Fibroblast of skin of abdomen (primary cell): Measurements from ENCODE around the gene KERA.
A peak's percentile ranks its signal among the peaks of the same experiment; 100 is the strongest.

Experiments
- DNase-seq: peaks from one replicate; pipeline ENCODE4 v3.0.0-alpha.2; 2013

KERA gene

GRCh38 chr12:91072931-91073330 is 15.1 kb upstream of the KERA start:
- no peak for DNase-seq

- DNase-seq, result no peak
These were observed 13.1 kb upstream of the KERA start for GRCh38 chr12:91070936-91071335.

- DNase-seq, result no peak
These were observed 7.6 kb upstream of the KERA start for GRCh38 chr12:91065396-91065795.

GRCh38 chr12:91064640-91065039 is 6.8 kb upstream of the KERA start:
- no peak for DNase-seq

DNA sequence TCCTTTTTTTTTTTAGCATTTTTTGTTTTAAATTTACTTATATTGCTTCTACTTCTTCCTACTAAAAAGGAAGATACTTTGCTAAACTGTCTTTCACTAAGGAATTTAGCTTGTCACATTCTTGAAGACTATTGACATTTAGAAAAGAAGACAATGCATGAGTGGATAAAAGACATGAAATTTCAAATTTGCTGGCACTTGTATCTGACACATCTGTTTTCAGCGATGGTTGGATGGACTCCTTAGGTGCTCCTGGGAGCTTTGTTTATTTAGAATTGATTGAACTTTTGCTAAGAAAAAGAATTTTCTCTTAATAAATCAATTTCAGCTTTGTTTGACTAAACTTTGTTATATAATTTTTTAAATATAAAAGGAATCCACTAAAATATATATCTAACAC is 3.3 kb upstream of the KERA start:
- DNase-seq, result no peak

DNA sequence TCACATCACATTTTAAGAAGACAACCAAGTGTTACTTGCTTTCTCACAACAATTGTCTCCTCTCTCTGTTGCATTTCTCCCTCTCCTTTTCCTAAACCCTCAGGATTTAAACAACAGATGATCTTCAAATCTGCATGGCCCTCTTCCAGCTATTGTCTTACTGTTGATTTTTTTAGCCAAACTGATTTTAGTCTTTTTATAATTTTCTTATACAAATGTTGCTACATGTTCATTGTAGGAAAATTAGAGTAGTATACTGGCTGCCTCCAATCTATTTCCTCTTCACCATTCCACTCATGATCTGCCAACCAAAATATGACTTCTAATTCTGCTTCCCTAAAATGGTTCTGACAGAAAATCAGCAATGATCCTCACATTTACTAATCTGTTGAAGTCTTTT is 1.4 kb upstream of the KERA start:
- DNase-seq, result no peak

GRCh38 chr12:91058786-91059185 is 962 bp upstream of the KERA start:
- DNase-seq, result no peak

DNA sequence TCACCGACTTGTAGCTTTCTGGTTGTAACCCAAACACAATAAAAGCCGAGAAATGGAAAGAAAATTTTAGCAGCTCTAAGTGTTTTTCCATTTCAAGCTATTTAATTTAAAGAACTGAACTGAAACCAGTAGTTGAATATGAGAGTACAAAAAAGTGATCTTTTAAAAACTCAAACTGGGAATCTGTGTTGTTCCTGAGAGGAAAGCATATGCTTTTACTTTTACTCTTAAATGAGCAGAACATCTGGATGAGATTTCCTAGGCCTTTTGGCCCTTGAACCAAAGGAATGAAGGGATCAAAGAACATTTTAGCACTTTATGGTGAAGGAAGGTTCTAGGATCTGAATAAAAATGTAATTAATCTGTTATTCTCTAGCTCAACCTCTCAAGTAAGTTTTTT is 1.3 kb downstream of the KERA start:
- no peak for DNase-seq

- DNase-seq, result peak; percentile 32
These were observed 1.8 kb downstream of the KERA start for GRCh38 chr12:91055976-91056375.

GRCh38 chr12:91053951-91054715 is 3.7 kb downstream of the KERA start:
- peak; percentile 84 for DNase-seq

DNA sequence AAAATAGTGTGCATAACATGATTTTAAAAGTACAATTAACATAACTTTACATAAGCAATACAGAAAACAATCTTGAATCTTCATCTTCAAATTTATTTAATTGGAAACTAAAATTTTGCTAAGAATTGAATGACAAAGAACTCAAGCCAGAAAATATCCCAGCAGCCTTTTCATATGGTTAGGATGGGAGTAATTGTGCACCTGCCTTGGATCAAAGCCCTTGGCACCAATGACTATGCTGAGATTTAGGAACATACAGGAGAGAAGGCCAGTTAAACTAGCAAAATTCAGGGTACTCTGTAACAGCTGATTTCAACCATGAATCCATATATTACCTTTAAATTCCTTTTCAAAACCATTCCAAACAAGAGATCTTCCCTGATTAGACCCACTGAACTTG is 5.8 kb downstream of the KERA start:
- DNase-seq, result no peak

DNA sequence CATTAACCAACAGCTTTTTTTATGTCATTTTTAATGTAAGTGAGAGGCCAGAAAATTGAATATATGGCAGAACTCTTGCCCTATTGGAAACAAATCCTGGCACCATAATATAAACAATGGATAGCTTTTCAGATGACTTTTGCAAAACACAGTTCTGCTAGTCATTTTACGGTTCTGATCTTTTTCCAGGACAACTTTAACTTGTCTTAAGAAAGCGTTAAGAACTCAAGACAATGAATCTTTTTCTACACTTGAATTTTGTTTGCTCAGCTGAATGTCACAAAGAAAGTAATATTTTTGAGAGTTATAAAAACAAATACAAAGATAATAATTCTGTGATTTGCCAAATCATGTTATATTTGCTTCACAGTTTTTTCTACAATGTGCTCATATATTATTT is 13.2 kb downstream of the KERA start:
- no peak for DNase-seq

DNA sequence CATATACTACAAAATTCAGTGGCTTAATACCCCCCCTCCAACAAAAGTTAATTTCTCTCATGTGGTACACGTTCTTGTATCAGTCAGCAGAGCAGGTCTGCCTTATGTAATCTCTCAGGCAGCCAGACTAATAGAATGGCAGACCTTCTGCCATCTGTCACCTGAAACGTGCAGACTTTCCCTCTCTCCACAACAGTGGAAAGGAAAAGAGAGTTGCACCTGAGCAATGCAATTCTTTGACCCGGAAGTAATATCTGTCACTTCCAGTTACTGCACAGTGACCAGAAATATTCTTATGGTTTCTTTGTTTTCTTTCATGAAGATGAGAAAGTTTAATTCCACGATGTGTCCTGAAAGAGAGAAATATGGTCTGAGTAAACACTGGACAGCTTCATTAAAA is 14.4 kb downstream of the KERA start:
- no peak for DNase-seq

- DNase-seq, result peak; percentile 9
These were observed 17.6 kb downstream of the KERA start for GRCh38 chr12:91040096-91040755.

GRCh38 chr12:91037276-91037675 is 20.5 kb downstream of the KERA start:
- DNase-seq, result peak; percentile 83

DNA sequence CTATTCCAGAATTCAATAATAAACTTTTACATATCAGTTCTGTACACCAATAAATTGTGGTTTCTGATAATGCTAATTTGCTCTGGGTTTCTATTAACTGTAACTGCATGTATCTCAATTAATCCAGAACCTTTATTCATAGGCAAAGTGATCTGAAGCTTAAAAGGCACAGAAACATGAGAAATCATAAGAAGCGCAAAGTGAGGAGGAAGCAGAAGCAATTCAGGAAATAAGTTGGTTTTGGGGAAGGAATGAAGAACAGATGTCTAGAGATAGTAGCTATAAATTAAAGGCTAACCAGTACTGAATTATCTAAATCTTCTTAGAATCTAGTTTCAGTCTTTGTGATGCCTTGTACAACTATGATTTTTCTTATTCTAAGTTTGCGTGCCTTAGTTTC is 24.6 kb downstream of the KERA start:
- DNase-seq, result peak; percentile 6

DNA sequence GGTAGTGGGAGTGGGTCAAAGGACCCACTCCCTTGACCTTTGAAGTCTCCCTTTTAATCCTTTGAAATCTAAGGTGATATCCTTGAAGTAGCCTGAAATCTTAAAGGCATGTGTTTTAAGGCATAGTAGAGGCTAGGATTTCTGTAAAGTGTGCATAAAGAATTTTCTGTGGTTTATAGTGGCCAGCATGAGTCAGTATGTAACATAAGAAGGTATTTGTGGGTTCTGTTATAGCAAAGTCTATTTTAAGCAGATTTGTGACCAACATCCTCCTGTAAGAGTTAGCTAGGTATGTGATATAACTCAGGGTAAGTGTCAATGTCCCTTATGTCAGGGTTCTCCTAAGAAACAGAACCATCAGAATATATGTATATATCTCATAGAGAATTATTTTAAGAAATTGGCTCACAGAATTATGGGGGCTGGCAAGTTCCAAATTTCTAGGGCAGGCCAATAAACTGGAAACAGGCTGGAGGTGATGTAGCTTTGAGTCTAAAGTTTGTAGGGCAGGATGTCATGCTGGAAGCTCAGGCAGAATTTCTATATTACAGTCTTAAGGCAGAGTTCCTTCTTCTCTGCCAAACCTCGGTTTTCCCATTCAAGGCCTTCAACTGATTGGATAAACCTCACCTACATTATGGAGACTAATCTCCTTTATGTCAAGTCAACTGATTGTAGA is 34.4 kb downstream of the KERA start:
- DNase-seq, result peak; percentile 89

GRCh38 chr12:91021076-91021475 is 36.7 kb downstream of the KERA start:
- DNase-seq, result no peak

DNA sequence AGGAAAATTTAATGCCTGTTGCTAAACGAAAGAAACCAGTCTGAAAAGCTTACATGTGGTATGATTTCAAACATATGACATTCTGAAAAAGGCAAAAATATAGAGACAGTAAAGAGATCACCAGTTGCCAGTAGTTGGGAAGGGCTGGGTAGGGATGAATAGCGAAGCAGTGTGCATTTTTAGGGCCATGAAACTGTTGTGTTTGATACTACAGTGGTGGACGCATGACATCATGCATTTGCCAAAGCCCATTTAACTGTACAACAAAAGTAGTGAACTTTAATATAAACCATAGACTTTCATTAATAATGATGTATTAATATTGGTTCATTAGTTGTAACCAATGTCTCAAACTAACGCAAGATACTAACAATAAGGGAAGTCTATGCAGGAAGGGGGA is 38.4 kb downstream of the KERA start:
- DNase-seq, result no peak

GRCh38 chr12:91017511-91018263 is 40.1 kb downstream of the KERA start:
- no peak for DNase-seq

GRCh38 chr12:91017043-91017442 is 40.8 kb downstream of the KERA start:
- DNase-seq, result no peak

DNA sequence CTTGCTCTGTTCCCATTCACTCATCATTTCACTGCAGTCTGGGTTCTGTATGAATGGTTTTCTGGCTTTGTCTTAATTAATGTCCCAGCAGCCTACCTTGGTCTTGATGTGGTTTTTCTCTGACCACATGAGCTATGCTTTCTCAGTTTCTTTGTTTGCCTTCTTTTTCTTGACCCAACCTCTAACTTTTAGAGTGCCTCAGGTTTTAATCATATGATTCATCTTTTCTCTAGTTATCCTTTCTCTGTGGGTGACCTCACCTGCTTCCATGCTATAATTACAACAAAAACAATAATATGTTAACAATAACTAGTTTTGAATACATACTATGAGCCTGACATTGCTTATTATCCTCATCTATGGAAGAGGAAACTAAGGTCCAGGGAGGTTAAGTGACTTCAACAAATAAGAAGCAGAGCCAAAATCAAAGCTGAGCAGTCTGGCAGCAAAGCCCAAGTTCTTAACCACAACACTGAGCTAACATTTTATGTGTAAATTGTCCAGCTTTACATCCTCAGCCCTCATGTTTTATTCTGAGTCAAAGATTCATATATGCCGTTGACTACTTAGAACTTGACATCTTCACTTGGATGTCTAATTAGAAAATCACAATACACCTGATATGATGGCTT is 48.4 kb downstream of the KERA start:
- DNase-seq, result peak; percentile 37
